ENCODE data around the gene RNU5B-1. TPM values are rescaled to one million over a fixed set of nuclear protein-coding genes. Genes with fewer than 3 reads are reported as not detected.

The RNU5B-1 gene
- total RNA-seq, 1 donor from 2014 or later: 40.3 TPM

DNA sequence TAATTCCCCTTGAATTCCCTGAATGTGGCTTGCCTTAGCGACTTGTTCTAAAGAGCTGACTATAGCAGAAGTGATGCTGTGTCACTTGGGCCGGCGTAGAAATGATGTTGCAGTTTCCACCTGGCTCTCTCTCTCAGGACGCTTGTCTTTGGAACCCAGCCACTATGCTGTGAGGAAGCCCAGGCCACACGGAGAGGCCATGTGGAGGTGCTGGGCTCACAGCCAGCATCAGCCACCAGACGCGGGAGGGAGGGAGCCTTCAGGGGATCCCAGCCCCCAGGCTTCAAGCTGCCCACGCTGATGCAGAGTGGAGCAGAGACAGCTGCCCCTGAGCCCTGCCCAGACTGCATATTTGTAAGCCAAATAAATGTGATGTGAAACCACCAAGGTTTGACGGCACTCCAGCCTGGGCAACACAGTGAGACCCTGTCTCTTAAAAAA, 18.6 kb downstream of the RNU5B-1 start:
- no peak overlapping the region for H3K4me3 ChIP-seq
- H3K9me3 ChIP-seq (replicated peaks): no peaks in the 10 kb centered on the region
- H3K27me3 ChIP-seq (ENCODE audit: low read depth): no peaks in the 10 kb centered on the region
- H3K27ac ChIP-seq (replicated peaks): peak overlapping the region; percentile 9
- intact Hi-C loops (cut with micrococcal nuclease): loop anchor here (5.0 kb wide), 1 partner anchor 54 kb away; the partner anchor contains the start of gene IGDCC3
- no peaks in the 10 kb centered on the region for H3K36me3 ChIP-seq
- peaks cover 19% of the 10 kb centered on the region for H3K4me1 ChIP-seq
- peak; percentile 77 for DNase-seq
- TF ChIP-seq CTCF (IDR thresholded peaks at IDR 0.05; ENCODE audit: borderline replicate concordance): no peak

DNA sequence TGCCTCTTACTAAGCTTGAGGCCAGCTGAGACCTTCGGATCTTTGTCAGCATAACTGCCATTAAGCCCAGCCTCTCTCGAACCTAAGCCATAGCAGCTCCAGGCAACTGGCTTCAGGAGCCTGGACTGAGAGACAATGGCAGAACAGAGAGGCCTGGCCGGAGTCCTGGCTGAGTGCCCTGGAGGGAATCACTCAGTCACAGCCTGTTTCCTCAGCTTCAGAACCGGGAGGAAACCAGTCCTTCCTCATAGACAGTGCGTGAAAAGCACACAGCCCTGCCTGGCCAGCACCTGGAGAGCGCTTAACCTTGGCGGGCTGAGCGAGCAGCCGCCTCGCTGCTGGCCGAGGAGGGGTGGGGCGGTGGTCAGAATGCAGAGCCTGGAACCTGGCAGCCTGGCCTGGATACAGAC, 21.6 kb downstream of the RNU5B-1 start:
- Histone ChIP-seq H3K27me3 (ENCODE audit: low read depth) (peaks cover 5% of the 10 kb centered on the region), H3K9me3 (replicated peaks) (no peaks in the 10 kb centered on the region), H3K4me1 (peaks cover 19% of the 10 kb centered on the region), H3K4me3 (no peak overlapping the region), H3K36me3 (no peaks in the 10 kb centered on the region), H3K27ac (replicated peaks) (no peak overlapping the region)
- intact Hi-C loops (cut with micrococcal nuclease): no loop called here
- TF ChIP-seq CTCF (IDR thresholded peaks at IDR 0.05; ENCODE audit: borderline replicate concordance): no peak
- DNase-seq: peak; percentile 39

- H3K9me3 ChIP-seq (replicated peaks): no peaks in the 10 kb centered on the region
- H3K27ac ChIP-seq (replicated peaks): no peak overlapping the region
- H3K27me3 ChIP-seq (ENCODE audit: low read depth): peaks cover 7% of the 10 kb centered on the region
- no peak overlapping the region for H3K4me3 ChIP-seq
- no peak for DNase-seq
- H3K36me3 ChIP-seq: no peaks in the 10 kb centered on the region
- intact Hi-C loops (cut with micrococcal nuclease): no loop called here
- H3K4me1 ChIP-seq: peaks cover 19% of the 10 kb centered on the region
- no peak for TF ChIP-seq CTCF (IDR thresholded peaks at IDR 0.05; ENCODE audit: borderline replicate concordance)
These were observed 22.3 kb downstream of the RNU5B-1 start for GRCh38 chr15:65326818-65327217.

GRCh38 chr15:65327651-65328393, 23.3 kb downstream of the RNU5B-1 start:
- H3K9me3 ChIP-seq (replicated peaks): no peaks in the 10 kb centered on the region
- no peak for DNase-seq
- no peak overlapping the region for H3K4me3 ChIP-seq
- H3K27me3 ChIP-seq (ENCODE audit: low read depth): peaks cover 7% of the 10 kb centered on the region
- no peak for TF ChIP-seq CTCF (IDR thresholded peaks at IDR 0.05; ENCODE audit: borderline replicate concordance)
- intact Hi-C loops (cut with micrococcal nuclease): no loop called here
- H3K4me1 ChIP-seq: peaks cover 16% of the 10 kb centered on the region
- H3K36me3 ChIP-seq: no peaks in the 10 kb centered on the region
- no peak overlapping the region for H3K27ac ChIP-seq (replicated peaks)

- intact Hi-C loops (cut with micrococcal nuclease): no loop called here
- no peaks in the 10 kb centered on the region for H3K36me3 ChIP-seq
- TF ChIP-seq CTCF (IDR thresholded peaks at IDR 0.05; ENCODE audit: borderline replicate concordance): no peak
These were observed 24.2 kb downstream of the RNU5B-1 start for GRCh38 chr15:65328506-65329287.

More at GRCh38 chr15:65328506-65329287, 24.2 kb downstream of the RNU5B-1 start:
- DNase-seq: no peak
- Histone ChIP-seq H3K4me1 (peaks cover 11% of the 10 kb centered on the region), H3K4me3 (no peak overlapping the region), H3K27ac (replicated peaks) (no peak overlapping the region), H3K27me3 (ENCODE audit: low read depth) (peaks cover 7% of the 10 kb centered on the region), H3K9me3 (replicated peaks) (no peaks in the 10 kb centered on the region)

All from left ventricle myocardium inferior (tissue), 1 donor.